Subcutaneous adipose tissue (tissue), 4 donors: ENCODE results near the gene MARCKS. TPM values are rescaled to one million over a fixed set of nuclear protein-coding genes. Genes with fewer than 3 reads are reported as not detected.

Experiments
- CTCF ChIP-seq: fragments of 450-650 bp; IDR thresholded peaks from one replicate; pipeline ENCODE4 v1.5.1; 2016; ENCODE audit warnings: low read depth, mild to moderate bottlenecking, control low read depth, antibody characterized with exemption, moderate library complexity
- total RNA-seq, 4 donors: library from RNA; depleted of rRNA; stranded (reverse); fragments of >200 nt; gene quantifications; one replicate each; pipeline ENCODE4 v1.1.0, GENCODE V29; 2016

Gene MARCKS
- total RNA-seq, 4 donors from 2014 or later, result 18.4 to 48.8 (median 22.3) TPM

- TF ChIP-seq CTCF, result no peak
Observed at GRCh38 chr6:113848811-113849210, 8.3 kb upstream of the MARCKS start.

GRCh38 chr6:113853252-113853651 is 3.9 kb upstream of the MARCKS start:
- TF ChIP-seq CTCF, result no peak

- TF ChIP-seq CTCF, result no peak
Observed at GRCh38 chr6:113854531-113855499, 2.3 kb upstream of the MARCKS start.

- no peak for TF ChIP-seq CTCF
Observed at GRCh38 chr6:113855500-113856374, 1.4 kb upstream of the MARCKS start.

GRCh38 chr6:113856375-113856624 is 845 bp upstream of the MARCKS start:
- no peak for TF ChIP-seq CTCF

GRCh38 chr6:113857556-113858479 is 673 bp downstream of the MARCKS start:
- no peak for TF ChIP-seq CTCF
